H1 (cell line): ENCODE measurements around the gene DMAC2. TPM values are rescaled to one million over a fixed set of nuclear protein-coding genes. Genes with fewer than 3 reads are reported as not detected.

ENCODE experiments used
- CTCF ChIA-PET: fragments of 300-600 bp; sonication (Branson Sonifier 250); formaldehyde crosslinking; loops from one replicate; lab custom pipeline; 2021; ENCODE audit not compliant: partially characterized antibody; lab: Charles Lee
- POLR2A ChIA-PET: fragments of 300-600 bp; sonication (Branson Sonifier 250); formaldehyde crosslinking; loops from one replicate; lab custom pipeline; 2021; ENCODE audit warnings: inconsistent platforms; ENCODE audit not compliant: partially characterized antibody; lab: Charles Lee
- DNase-seq, 2 experiments: peaks; one replicate each; pipeline versions ENCODE4 v3.0.0 to v3.0.0-alpha.2; 2010 to 2022; ENCODE audit warnings: low spot score in 2 of 2, low read depth in 1 of 2, mixed read lengths in 1 of 2
- FAIRE-seq: peaks from 2 replicates; lab custom pipeline; 2011; peaks lifted over from hg19 to GRCh38; lab: Jason Lieb, UNC
- H2AFZ ChIP-seq: 2 replicates; pipeline ENCODE4 v1.8.1; 2012; ENCODE audit warnings: low read length, inconsistent platforms
- H2AK5ac ChIP-seq: 2 replicates; pipeline ENCODE4 v1.6.1; 2013; ENCODE audit warnings: low read depth, low read length
- H2BK120ac ChIP-seq: replicated peaks from 2 replicates; pipeline ENCODE3; 2013; ENCODE audit warnings: low read depth, low read length, inconsistent platforms
- H2BK12ac ChIP-seq: 2 replicates; pipeline ENCODE4 v1.6.1; 2013; ENCODE audit warnings: low read depth, low read length
- H2BK15ac ChIP-seq: 2 replicates; pipeline ENCODE4 v1.6.1; 2013; ENCODE audit warnings: low read length
- H2BK20ac ChIP-seq: 2 replicates; pipeline ENCODE4 v1.6.1; 2013; ENCODE audit warnings: low read length
- H2BK5ac ChIP-seq: 2 replicates; pipeline ENCODE4 v1.6.1; 2013; ENCODE audit warnings: low read depth, low read length
- H3K14ac ChIP-seq: 2 replicates; pipeline ENCODE4 v1.6.1; 2013; ENCODE audit warnings: inconsistent platforms; ENCODE audit not compliant: insufficient read length
- H3K18ac ChIP-seq: 2 replicates; pipeline ENCODE4 v1.6.1; 2013; ENCODE audit warnings: low read length; ENCODE audit errors: extremely low read depth
- H3K23ac ChIP-seq: 2 replicates; pipeline ENCODE4 v1.6.1; 2013; ENCODE audit warnings: inconsistent platforms; ENCODE audit not compliant: insufficient read length
- H3K23me2 ChIP-seq: 2 replicates; pipeline ENCODE4 v1.6.1; 2013; ENCODE audit warnings: low read depth, low read length
- H3K27ac ChIP-seq: 2 replicates; pipeline ENCODE4 v1.6.1; 2011; ENCODE audit warnings: low read depth, low read length, inconsistent platforms
- H3K27me3 ChIP-seq, 4 experiments: replicated peaks in 1 of 4; 1 replicate in 1 of 4; 2 replicates in 3 of 4; pipeline versions ENCODE4 v1.6.1 to v1.8.1; 2011 to 2013; ENCODE audit warnings: low read length in 3 of 4, mild to moderate bottlenecking in 3 of 4, inconsistent platforms in 2 of 4, mixed read lengths in 2 of 4, moderate library complexity in 1 of 4; ENCODE audit not compliant: control insufficient read depth in 3 of 4, insufficient read depth in 3 of 4; ENCODE audit errors: extremely low read depth in 1 of 4
- H3K36me3 ChIP-seq, 4 experiments: 2 replicates each; pipeline versions ENCODE4 v1.6.1 to v1.8.1; 2011 to 2013; ENCODE audit warnings: mild to moderate bottlenecking in 4 of 4, low read length in 3 of 4, moderate library complexity in 2 of 4, control low read depth in 1 of 4, inconsistent platforms in 1 of 4; ENCODE audit not compliant: insufficient read depth in 4 of 4, control insufficient read depth in 2 of 4
- H3K4ac ChIP-seq: replicated peaks from 2 replicates; pipeline ENCODE3; 2013; ENCODE audit warnings: low read length, low read depth, mixed read lengths, inconsistent platforms; ENCODE audit not compliant: insufficient read length
- H3K4me1 ChIP-seq, 4 experiments: replicated peaks in 1 of 4; 1 replicate in 1 of 4; 2 replicates in 3 of 4; pipeline versions ENCODE4 v1.6.1 to v1.8.1; 2011 to 2013; ENCODE audit warnings: low read length in 3 of 4, inconsistent platforms in 2 of 4, mixed read lengths in 1 of 4; ENCODE audit not compliant: insufficient read depth in 4 of 4, control insufficient read depth in 3 of 4
- H3K4me2 ChIP-seq, 2 experiments: 2 replicates each; pipeline versions ENCODE4 v1.6.1 to v1.8.1; 2011 to 2013; ENCODE audit warnings: low read depth in 2 of 2, low read length in 2 of 2, control low read depth in 1 of 2, inconsistent platforms in 1 of 2, mild to moderate bottlenecking in 1 of 2; ENCODE audit not compliant: insufficient read depth in 1 of 2
- H3K4me3 ChIP-seq, 4 experiments: fragments of 200-600, 300-600 bp in 1 of 4; sonication (generic), shearing (Covaris generic), sonication (Bioruptor Twin) in 1 of 4; 2 replicates each; pipeline versions ENCODE4 v1.5.1 to v1.8.1; 2011 to 2016; ENCODE audit warnings: low read length in 4 of 4, low read depth in 3 of 4, control low read depth in 2 of 4, inconsistent platforms in 2 of 4, mild to moderate bottlenecking in 2 of 4, mixed read lengths in 1 of 4, moderate library complexity in 1 of 4; ENCODE audit not compliant: insufficient read depth in 2 of 4; ENCODE audit errors: extremely low read depth in 1 of 4
- H3K56ac ChIP-seq: replicated peaks from 2 replicates; pipeline ENCODE3; 2013; ENCODE audit warnings: low read depth, mild to moderate bottlenecking, mixed read lengths, low read length, inconsistent platforms; ENCODE audit not compliant: insufficient read length
- H3K79me1 ChIP-seq: 2 replicates; pipeline ENCODE4 v1.6.1; 2013; ENCODE audit warnings: low read depth, low read length, control low read depth
- H3K79me2 ChIP-seq, 2 experiments: 2 replicates each; pipeline versions ENCODE4 v1.6.1 to v1.8.1; 2012 to 2013; ENCODE audit warnings: low read length in 2 of 2, mild to moderate bottlenecking in 2 of 2, inconsistent platforms in 1 of 2; ENCODE audit not compliant: insufficient read depth in 2 of 2, control insufficient read depth in 1 of 2
- H3K9ac ChIP-seq, 4 experiments: replicated peaks in 1 of 4; 1 replicate in 1 of 4; 2 replicates in 3 of 4; pipeline versions ENCODE4 v1.6.1 to v1.8.1; 2011 to 2013; ENCODE audit warnings: low read depth in 3 of 4, low read length in 3 of 4, control low read depth in 2 of 4, mild to moderate bottlenecking in 2 of 4, moderate library complexity in 2 of 4, inconsistent platforms in 1 of 4; ENCODE audit errors: extremely low read depth in 1 of 4
- H3K9me3 ChIP-seq, 2 experiments: 2 replicates each; pipeline versions ENCODE4 v1.6.1 to v1.8.1; 2012 to 2013; ENCODE audit warnings: mild to moderate bottlenecking in 2 of 2, moderate library complexity in 2 of 2, control low read depth in 1 of 2, inconsistent platforms in 1 of 2, low read depth in 1 of 2, low read length in 1 of 2, mixed read lengths in 1 of 2; ENCODE audit not compliant: insufficient read depth in 2 of 2
- H4K20me1 ChIP-seq, 2 experiments: replicated peaks in 1 of 2; 2 replicates each; pipeline versions ENCODE3 to v1.8.1; 2011 to 2013; ENCODE audit warnings: inconsistent platforms in 2 of 2, low read length in 2 of 2, mild to moderate bottlenecking in 1 of 2; ENCODE audit not compliant: insufficient read depth in 2 of 2, control insufficient read depth in 1 of 2
- H4K5ac ChIP-seq: 2 replicates; pipeline ENCODE4 v1.6.1; 2013; ENCODE audit warnings: low read length, low read depth, mixed read lengths, inconsistent platforms; ENCODE audit not compliant: insufficient read length
- H4K8ac ChIP-seq: 2 replicates; pipeline ENCODE4 v1.8.0; 2013; ENCODE audit warnings: mild to moderate bottlenecking, moderate library complexity, low read length, inconsistent platforms; ENCODE audit not compliant: insufficient read depth; ENCODE audit errors: extremely low read depth
- H4K91ac ChIP-seq: replicated peaks from 2 replicates; pipeline ENCODE3; 2013; ENCODE audit warnings: low read length, mixed read lengths, inconsistent platforms; ENCODE audit not compliant: insufficient read length
- JUN ChIP-seq: IDR thresholded peaks from 2 replicates; pipeline ENCODE4 v1.6.1; 2011; ENCODE audit warnings: low read depth, mild to moderate bottlenecking, improper control_type of control experiment, low read length
- NRF1 ChIP-seq: IDR thresholded peaks from 2 replicates; pipeline ENCODE4 v1.6.1; 2011; ENCODE audit warnings: mild to moderate bottlenecking, low read depth, low read length, improper control_type of control experiment
- POLR2A ChIP-seq, 2 experiments: IDR thresholded peaks; 1 replicate in 1 of 2; 2 replicates in 1 of 2; pipeline ENCODE4 v1.6.1; 2011; ENCODE audit warnings: low read depth in 2 of 2, low read length in 2 of 2, mild to moderate bottlenecking in 2 of 2; ENCODE audit errors: control extremely low read depth in 1 of 2
- POU5F1 ChIP-seq: IDR thresholded peaks from 2 replicates; pipeline ENCODE4 v1.6.1; 2011; ENCODE audit warnings: low read depth, mild to moderate bottlenecking, low read length, moderate library complexity
- RNF2 ChIP-seq: fragments of 200-900, 300-1000 bp; sonication (generic); IDR thresholded peaks from 2 replicates; pipeline ENCODE4 v1.7.1; 2016; ENCODE audit warnings: borderline replicate concordance, low read depth, mild to moderate bottlenecking, antibody characterized with exemption, low read length; ENCODE audit not compliant: poor library complexity, severe bottlenecking; ENCODE audit errors: missing control alignments
- SP4 ChIP-seq: IDR thresholded peaks from 2 replicates; pipeline ENCODE4 v1.6.1; 2012; ENCODE audit warnings: low read length, inconsistent platforms
- TAF1 ChIP-seq: IDR thresholded peaks from 2 replicates; pipeline ENCODE4 v1.6.1; 2011; ENCODE audit warnings: mild to moderate bottlenecking, low read depth, low read length
- WGBS, 2 experiments: shearing (Covaris generic) in 1 of 2; methylation state at CpG; one replicate each; pipeline versions ENCODE4 v1.1.6 to v1.1.7; 2013 to 2015; ENCODE audit warnings: low lambda C conversion rate in 2 of 2, mixed read lengths in 2 of 2, inconsistent platforms in 1 of 2, low coverage in 1 of 2, missing lambda C conversion rate in 1 of 2; ENCODE audit not compliant: insufficient replicate concordance in 2 of 2, insufficient coverage in 1 of 2, insufficient read length in 1 of 2; ENCODE audit errors: extremely low coverage in 1 of 2, missing lambda C conversion rate in 1 of 2; 5-methylcytosine and 5-hydroxymethylcytosine counted together
- polyA plus RNA-seq, 7 experiments: library from polyadenylated mRNA; depleted of rRNA in 3 of 7; stranded (reverse) in 5 of 7; unstranded in 2 of 7; fragments of >200 nt in 5 of 7; fragments of 200-250 nt in 2 of 7; gene quantifications; 1 replicate in 5 of 7; 2 replicates in 1 of 7; 4 replicates in 1 of 7; pipeline versions ENCODE4 v1.2.1 to v1.2.3, GENCODE V29; 2011 to 2013; ENCODE audit warnings: missing spikeins in 2 of 7, mixed read lengths in 2 of 7
- total RNA-seq: library from RNA; stranded (reverse); fragmentation: NEBNext Ultra II Directional; extraction: Animal tissue kit (Norgen Biotek cat#: 25700); gene quantifications from 2 replicates; pipeline ENCODE4 v1.2.1, GENCODE V29; 2021
- TF ChIP-seq, protein P1 (sequence below): IDR thresholded peaks from 2 replicates; pipeline ENCODE4 v1.6.1; 2011; ENCODE audit warnings: low read length, improper control_type of control experiment

The DMAC2 gene
- total and polyA plus RNA-seq, 2 of the 8 experiments (the other 6 are each of a cell fraction or from before 2014, with no cell fraction given), result 86.8 to 170 TPM

DNA sequence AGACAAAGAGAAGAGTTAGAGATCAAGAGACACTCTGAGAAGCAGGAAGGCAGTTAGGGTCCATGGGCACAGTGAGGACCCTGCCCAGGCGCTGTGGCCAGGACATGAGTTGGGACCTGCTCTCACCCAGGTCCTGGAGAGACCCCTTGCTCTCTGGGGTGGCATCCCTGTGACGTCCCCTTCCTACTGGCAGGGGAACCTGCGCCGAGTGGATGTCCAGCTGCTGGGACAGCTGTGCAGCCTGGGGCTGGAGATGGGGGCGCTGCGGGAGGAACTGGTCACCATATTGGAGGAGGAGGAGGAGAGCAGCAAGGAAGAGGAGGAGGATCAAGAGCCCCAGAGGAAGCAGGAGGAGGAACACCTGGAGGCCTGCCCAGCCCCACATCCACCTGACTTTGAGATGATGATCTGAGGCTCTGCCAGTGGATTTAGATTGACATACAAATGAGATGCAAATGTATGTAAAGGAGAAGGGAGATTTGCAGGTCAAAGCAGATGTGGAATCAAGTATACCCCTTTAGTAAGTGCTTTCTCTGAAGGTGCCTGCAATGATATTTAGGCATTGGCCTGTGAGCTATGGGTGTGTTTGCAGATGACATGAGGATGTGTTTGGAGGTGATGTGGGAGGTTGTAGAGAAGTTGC is 4.2 kb upstream of the DMAC2 start:
- Histone ChIP-seq H3K27me3 (0 out of 7 replicates have a peak, but pooled peaks cover 0 to 3% (median 0%) of the 10 kb centered on the region in 4 experiments), H3K9ac (no peak overlapping the region), H2AK5ac (no peak overlapping the region), H2BK5ac (no peak overlapping the region), H4K8ac (no peak overlapping the region), H4K5ac (no peak overlapping the region), H4K91ac (no peak overlapping the region), H3K4me2 (no peak overlapping the region), H3K27ac (no peak overlapping the region), H2BK120ac (no peak overlapping the region), H4K20me1 (no peaks in the 10 kb centered on the region), H3K79me2 (0 out of 4 replicates have a peak, but pooled peaks cover 0 to under 1% of the 10 kb centered on the region in 2 experiments), H2BK20ac (no peak overlapping the region), H3K9me3 (no peaks in the 10 kb centered on the region), H3K18ac (no peak overlapping the region), H3K4me1 (no peaks in the 10 kb centered on the region), H2BK15ac (no peak overlapping the region), H3K56ac (no peak overlapping the region), H3K79me1 (no peaks in the 10 kb centered on the region), H3K14ac (no peak overlapping the region), H3K23me2 (no peaks in the 10 kb centered on the region), H3K4me3 (no peak overlapping the region), H2BK12ac (no peak overlapping the region), H3K36me3 (no peaks in the 10 kb centered on the region), H3K23ac (no peak overlapping the region), H3K4ac (no peak overlapping the region), H2AFZ (no peak overlapping the region)
- FAIRE-seq, result no peak
- ChIA-PET POLR2A (no interaction called here), CTCF (interaction anchor here (0.6 to 20.4 kb wide), 2 partner anchors 95 to 121 kb away, joined by 4 to 364 read pairs; no protein-coding TSS in a partner anchor)
- WGBS, 2 experiments, result 68% methylated on average over 6 of the region's 6 CpGs; no CpG with 5 or more reads in 1 of the 2 experiments
- DNase-seq, result no peak
- no peak for TF ChIP-seq POLR2A (IDR thresholded peaks at IDR 0.05; ENCODE audit: control extremely low read depth in 1 of 2, low read depth in 2 of 2, low read length in 2 of 2)
- no peak for TF ChIP-seq POU5F1
- no peak for TF ChIP-seq TAF1
- TF ChIP-seq NRF1, result no peak
- no peak for TF ChIP-seq SP4
- TF ChIP-seq, protein P1, sequence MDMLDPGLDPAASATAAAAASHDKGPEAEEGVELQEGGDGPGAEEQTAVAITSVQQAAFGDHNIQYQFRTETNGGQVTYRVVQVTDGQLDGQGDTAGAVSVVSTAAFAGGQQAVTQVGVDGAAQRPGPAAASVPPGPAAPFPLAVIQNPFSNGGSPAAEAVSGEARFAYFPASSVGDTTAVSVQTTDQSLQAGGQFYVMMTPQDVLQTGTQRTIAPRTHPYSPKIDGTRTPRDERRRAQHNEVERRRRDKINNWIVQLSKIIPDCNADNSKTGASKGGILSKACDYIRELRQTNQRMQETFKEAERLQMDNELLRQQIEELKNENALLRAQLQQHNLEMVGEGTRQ, result no peak
- TF ChIP-seq JUN, result no peak
- no peak for TF ChIP-seq RNF2
